ENCODE data around the gene RNU2-1.
A peak's percentile ranks its signal among the peaks of the same experiment; 100 is the strongest.
"Not testable (repeated sequence)": the region's sequence is repeated elsewhere in the genome, so short reads cannot be mapped to it uniquely, and the experiment has no call there.

RNU2-1 gene

GRCh38 chr17:43215341-43215740, 18.4 kb downstream of the RNU2-1 start:
- DNase-seq = no peak

GRCh38 chr17:43213545-43213944, 20.2 kb downstream of the RNU2-1 start:
- DNase-seq = no peak

- no peak for DNase-seq
Measured at GRCh38 chr17:43212641-43213490, 20.9 kb downstream of the RNU2-1 start.

GRCh38 chr17:43211480-43212402, 22.0 kb downstream of the RNU2-1 start, which contains the start of gene TMEM106A:
TSS of gene TMEM106A (plus strand) at chr17:43211875. CDS start at chr17:43213042, 1,167 bp downstream.
- DNase-seq = peak; percentile 75

- no peak for DNase-seq
Measured at GRCh38 chr17:43211123-43211479, 22.7 kb downstream of the RNU2-1 start.

GRCh38 chr17:43210576-43210975, 23.2 kb downstream of the RNU2-1 start:
- no peak for DNase-seq

GRCh38 chr17:43203013-43203412, 30.8 kb downstream of the RNU2-1 start:
- not testable (repeated sequence) for DNase-seq

- no peak for DNase-seq
Measured at GRCh38 chr17:43200127-43200526, 33.6 kb downstream of the RNU2-1 start.

- no peak for DNase-seq
Measured at GRCh38 chr17:43199633-43200032, 34.1 kb downstream of the RNU2-1 start.

GRCh38 chr17:43193251-43193650, 40.5 kb downstream of the RNU2-1 start:
- DNase-seq = no peak

GRCh38 chr17:43186656-43187055, 47.1 kb downstream of the RNU2-1 start:
- not testable (repeated sequence) for DNase-seq

GRCh38 chr17:43183921-43184320, 49.9 kb downstream of the RNU2-1 start:
- no peak for DNase-seq

Data from CD4-positive, alpha-beta T cell treated with Interleukin-15 for 1 hour (primary cell).